NAMALWA (cell line): ENCODE data around the gene ARPC2.
A peak's percentile ranks its signal among the peaks of the same experiment; 100 is the strongest.

Source experiments
- DNase-seq: peaks from one replicate; pipeline ENCODE4 v3.0.0-alpha.2; 2015; ENCODE audit warnings: low spot score

The ARPC2 gene

GRCh38 chr2:218289639-218290315, 72.8 kb downstream of the ARPC2 start:
- no peak for DNase-seq

GRCh38 chr2:218290316-218291261, 73.6 kb downstream of the ARPC2 start:
- peak; percentile 83 for DNase-seq

- DNase-seq: no peak
These were observed 74.5 kb downstream of the ARPC2 start for GRCh38 chr2:218291318-218292047.

- DNase-seq: peak; percentile 78
These were observed 75.3 kb downstream of the ARPC2 start, which contains the start of gene TMBIM1 for GRCh38 chr2:218292048-218293014. TSS of gene TMBIM1 (minus strand) at chr2:218292503. CDS start at chr2:218282141, 10,362 bp downstream.

GRCh38 chr2:218293715-218294429, 76.9 kb downstream of the ARPC2 start:
- DNase-seq: no peak

GRCh38 chr2:218294430-218295022, 77.5 kb downstream of the ARPC2 start:
- no peak for DNase-seq

- no peak for DNase-seq
These were observed 78.0 kb downstream of the ARPC2 start for GRCh38 chr2:218295029-218295428.

GRCh38 chr2:218296200-218296599, 79.2 kb downstream of the ARPC2 start:
- no peak for DNase-seq

- DNase-seq: no peak
These were observed 79.9 kb downstream of the ARPC2 start for GRCh38 chr2:218296847-218297246.

- DNase-seq: no peak
These were observed 81.4 kb downstream of the ARPC2 start for GRCh38 chr2:218298314-218298875.

GRCh38 chr2:218300141-218300540, 83.2 kb downstream of the ARPC2 start:
- DNase-seq: no peak

- peak; percentile 94 for DNase-seq
These were observed 84.3 kb downstream of the ARPC2 start for GRCh38 chr2:218301176-218301819.
